ENCODE results near the gene ZBTB20.

Gene ZBTB20

DNA sequence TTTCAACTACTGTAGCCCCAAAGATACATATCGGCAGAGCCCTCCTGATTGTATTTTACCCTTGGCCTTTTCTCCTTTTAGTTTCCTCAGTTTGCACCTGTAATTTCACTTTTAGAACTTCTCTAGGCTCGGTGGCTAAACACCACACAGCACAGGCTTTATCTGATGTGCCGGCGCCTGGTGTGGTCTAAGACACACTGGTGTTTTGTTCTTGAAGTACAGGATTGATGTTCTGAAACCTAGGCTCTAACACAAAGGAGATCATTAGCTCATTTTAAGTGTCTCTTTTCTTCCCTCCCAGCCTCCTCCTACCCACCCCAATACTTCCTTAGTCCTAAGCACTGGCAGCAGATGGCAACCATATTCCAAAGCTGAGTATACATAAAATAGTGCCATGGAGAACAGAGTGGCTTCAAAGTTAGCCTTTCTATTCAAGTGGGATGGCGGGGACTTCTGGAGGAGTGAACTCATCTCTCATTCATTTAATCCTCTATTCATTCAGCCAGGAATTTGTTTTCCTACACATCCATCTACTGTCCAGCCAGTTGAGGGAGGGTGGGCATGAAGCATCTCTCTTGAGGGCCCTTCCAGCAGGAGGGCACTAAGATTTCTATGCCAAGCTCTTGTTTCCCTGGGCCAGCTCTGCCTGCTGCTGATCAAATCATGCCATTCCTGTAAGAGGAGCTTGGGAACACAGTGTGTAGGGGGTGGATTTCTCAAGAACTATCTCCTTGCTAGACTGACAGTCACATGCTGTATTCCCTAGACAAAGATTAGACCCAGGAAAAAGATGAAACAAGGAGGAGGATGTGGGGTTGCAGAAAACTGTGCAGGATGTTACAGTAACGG is 782.1 kb downstream of the ZBTB20 start:
- DNase-seq (ENCODE audit: low read depth), result no peak

DNA sequence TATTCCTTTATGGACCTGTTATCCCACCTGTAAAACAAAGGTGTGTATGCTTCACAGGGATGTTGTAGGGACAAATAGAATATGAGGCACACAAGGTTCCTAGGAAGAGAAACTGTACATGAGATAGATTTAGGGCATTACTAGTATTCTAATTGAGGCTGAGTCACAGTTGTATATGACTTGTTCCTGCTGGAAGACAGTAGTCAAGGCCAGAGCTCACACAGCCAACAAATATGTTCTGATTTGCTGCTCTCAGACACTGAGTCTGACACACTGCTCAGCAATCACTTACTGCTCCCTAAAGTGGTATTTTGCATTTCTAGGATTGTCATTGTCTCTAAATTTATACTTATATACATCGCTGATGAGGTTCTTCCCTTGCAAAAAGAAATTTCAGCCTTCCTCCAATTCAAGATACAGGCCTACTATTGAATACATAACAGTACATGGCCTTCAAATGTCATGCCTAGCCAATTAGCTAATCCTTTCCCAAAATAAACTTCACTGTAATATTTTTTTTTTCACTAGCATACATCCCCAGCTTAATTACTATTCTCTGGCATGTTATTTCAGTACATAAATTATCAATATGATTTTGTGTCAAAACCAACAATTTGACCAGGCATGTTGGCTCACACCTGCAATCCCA is 783.4 kb downstream of the ZBTB20 start:
- DNase-seq (ENCODE audit: low read depth), result no peak

DNA sequence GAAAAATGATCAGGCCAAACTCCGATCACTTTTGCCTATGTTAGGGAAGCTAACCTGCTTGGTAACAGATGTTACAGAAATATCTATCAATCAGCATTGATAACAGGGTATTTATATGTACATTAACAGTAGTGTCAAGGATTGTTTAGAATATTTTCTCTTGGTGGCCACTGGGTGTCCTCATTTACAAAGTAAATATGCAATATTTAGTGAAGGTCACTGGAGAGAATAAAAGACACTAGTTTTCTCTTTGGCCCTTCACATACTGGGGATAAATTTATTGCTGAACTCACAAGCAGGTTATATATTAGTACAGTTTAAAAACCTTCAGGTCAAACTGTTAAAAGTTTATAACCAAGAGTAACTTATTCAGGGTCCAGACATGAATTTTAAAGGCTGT is 784.3 kb downstream of the ZBTB20 start:
- DNase-seq (ENCODE audit: low read depth), result no peak

DNA sequence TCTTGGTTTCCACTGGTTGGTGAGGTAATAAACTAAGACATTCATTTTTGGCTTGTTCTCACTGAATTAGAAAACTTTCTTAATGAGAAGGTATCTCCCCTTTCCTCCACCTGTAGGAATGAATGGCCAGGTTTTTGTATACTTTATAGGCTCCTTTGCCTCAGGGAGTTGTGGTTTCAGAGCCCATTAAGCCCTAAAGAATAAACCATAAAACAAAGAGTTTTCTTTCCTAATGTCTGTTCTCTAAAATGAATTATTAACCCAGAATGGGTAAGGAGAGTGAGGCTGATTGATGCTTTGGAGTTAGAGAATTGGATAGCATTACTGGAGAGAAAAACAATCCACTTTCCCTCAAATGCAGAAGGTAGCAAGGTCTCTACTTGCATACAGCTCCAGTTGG is 785.7 kb downstream of the ZBTB20 start:
- no peak for DNase-seq (ENCODE audit: low read depth)

DNA sequence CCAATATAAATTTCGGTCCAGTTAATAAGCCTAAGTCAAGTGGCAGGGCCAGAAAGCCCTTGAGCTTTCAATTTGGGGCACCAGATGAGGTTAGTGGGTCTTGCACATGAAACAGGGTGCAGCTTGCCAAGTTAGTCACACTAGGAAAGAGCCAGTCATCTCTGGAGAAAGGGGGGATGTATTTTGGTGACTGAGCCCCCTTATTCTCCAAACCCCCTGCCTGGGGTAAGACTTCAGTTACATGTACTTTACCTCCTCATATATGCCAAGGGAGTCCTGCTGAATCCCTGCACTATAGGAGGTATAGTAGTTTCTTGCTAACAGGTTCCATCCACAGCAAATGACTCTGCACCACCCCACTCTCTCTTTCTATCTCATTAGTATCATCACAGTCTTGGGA is 790.6 kb downstream of the ZBTB20 start:
- no peak for DNase-seq (ENCODE audit: low read depth)

DNA sequence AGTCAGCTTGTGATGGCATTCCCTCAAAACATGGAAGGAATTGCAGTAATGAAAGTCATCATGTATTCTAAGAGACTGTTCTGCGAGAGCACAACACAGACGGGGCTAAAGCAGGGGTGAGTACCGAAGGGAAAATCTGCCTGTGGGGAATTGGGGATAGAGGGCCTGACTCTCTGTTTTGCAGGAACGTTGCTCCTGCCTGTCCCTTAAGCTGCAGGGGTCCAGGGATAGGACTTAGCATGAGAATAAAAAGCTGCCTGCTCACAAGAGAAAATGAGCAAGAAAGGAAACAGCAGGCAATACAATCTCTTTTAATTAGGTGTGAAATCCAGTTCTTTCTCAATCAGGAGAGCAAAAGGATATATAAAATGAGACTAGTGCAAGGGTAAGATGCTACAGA is 791.0 kb downstream of the ZBTB20 start:
- no peak for DNase-seq (ENCODE audit: low read depth)

GRCh38 chr3:114355653-114356052 is 791.4 kb downstream of the ZBTB20 start:
- no peak for DNase-seq (ENCODE audit: low read depth)

DNA sequence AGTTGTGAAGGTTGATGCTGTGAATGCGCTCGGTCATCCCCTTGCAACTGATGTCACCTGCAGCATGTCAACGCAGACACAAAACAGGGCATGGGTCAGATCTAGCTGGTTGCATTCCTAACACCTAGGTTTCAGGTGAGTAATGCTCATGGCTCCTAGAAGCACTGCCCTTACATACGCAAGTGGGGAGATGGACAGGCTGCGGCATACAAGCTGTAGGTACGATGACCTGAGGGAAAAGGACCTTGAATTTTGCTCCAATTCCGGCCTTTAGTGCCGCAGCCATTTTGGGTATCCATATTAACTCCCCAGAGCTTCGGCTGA is 795.3 kb downstream of the ZBTB20 start:
- no peak for DNase-seq (ENCODE audit: low read depth)

GRCh38 chr3:114351123-114351821 is 795.8 kb downstream of the ZBTB20 start:
- DNase-seq (ENCODE audit: low read depth), result no peak

DNA sequence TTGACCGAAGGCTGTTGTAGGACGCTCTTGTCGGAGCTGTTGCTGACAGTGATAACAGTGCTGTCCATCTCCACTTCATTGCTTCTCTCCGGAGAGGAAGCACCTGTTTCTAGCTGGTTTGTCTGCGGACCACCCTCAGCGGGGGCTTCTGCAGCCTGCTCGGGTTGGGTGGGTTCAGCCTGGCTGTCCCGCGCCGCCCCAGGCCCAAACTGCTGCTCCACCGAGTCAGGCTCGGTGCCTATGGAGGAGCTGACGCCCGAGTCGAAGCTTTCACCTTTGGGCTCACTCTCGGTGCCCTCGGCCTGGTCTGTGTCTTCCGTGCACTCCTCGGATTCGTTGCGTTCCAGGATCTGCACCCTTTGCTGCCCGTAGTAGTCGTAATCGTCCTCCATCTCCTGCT is 796.4 kb downstream of the ZBTB20 start:
- DNase-seq (ENCODE audit: low read depth), result no peak

- no peak for DNase-seq (ENCODE audit: low read depth)
Observed at GRCh38 chr3:114350271-114350670, 796.8 kb downstream of the ZBTB20 start.

GRCh38 chr3:114344492-114344891 is 802.6 kb downstream of the ZBTB20 start:
- DNase-seq (ENCODE audit: low read depth), result no peak

GRCh38 chr3:114338651-114339357 is 808.3 kb downstream of the ZBTB20 start:
- DNase-seq (ENCODE audit: low read depth), result no peak

- DNase-seq (ENCODE audit: low read depth), result no peak
Observed at GRCh38 chr3:114336857-114337256, 810.2 kb downstream of the ZBTB20 start.

DNA sequence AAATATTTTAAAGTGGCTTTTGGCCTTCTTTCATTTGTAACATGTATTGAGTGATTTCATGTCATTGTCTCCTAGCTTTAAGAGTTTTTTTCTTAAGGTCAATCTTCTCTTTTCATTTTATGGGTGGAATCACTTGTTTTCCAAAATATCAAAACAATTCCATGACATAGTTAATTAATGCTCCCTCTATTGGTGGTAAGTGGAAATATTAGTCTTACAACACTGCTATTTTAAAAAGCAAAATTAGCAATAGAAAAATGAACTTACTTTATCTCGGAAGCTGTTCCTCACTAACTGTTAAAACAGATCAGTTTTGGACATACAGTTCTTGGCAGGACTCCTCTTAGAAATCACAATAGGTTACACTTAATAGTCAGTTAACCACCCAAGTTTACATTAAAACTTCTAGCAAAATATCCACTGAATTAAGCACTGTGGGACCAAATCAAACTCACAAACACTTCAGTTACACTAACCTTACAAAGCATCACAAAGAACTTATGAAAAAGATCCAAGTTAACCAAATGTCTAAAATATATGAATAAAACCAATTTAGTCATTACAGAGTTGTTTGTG is 810.9 kb downstream of the ZBTB20 start:
- no peak for DNase-seq (ENCODE audit: low read depth)

DNA sequence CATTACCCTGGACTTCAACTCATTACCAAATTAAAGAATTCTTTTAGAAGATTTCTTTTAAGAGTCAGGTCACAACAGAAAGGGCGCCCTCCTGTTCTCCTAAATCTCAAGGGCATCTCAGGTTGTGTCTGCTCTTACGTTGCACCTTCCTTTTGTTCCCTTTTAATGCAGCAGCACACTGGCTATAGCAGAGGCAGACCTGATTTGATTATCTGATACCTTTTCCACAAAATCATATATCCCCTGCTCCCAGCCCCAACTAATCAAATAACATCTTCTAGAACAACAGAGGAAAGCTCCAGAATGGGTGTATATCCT is 813.2 kb downstream of the ZBTB20 start:
- DNase-seq (ENCODE audit: low read depth), result no peak

GRCh38 chr3:114333180-114333922 is 813.7 kb downstream of the ZBTB20 start:
- no peak for DNase-seq (ENCODE audit: low read depth)

DNA sequence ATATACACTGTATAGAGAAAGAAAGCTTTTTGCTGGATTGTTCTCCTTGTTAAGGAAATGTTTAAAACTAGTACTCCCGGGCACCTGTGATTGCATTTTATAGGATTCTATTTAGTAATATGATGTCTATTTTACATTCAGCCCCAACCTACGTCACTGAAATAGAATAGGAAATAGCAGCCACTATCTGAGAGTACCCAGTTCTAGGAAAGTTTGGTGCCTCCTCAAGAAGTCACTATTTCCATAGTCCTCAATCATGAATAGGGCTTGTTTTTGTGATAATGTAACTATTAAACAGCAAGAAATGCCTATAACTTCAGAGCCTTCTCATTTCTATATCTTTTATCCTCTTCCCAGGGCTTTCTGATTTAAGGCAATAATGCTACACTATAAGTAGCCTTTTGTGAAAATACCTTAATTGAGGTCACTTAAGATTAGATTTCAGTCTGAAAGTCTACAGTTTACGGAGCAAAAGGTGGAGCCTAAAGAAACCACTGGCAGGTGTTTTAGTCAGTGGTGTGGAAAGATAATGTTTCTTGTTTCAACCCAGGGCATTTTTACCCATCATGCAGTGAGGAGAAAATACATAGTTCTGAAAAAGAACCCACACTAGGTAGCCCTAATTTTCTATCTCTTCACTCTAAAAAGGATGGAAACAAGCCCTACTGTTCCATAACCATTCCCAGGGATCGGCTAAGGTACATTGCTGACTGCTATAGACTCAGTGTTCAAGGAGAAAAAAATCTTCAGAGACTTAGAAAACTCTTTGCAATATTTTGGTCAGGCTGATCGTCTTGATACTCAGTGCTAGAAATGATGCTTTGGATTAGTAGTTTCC is 814.5 kb downstream of the ZBTB20 start:
- DNase-seq (ENCODE audit: low read depth), result no peak

DNA sequence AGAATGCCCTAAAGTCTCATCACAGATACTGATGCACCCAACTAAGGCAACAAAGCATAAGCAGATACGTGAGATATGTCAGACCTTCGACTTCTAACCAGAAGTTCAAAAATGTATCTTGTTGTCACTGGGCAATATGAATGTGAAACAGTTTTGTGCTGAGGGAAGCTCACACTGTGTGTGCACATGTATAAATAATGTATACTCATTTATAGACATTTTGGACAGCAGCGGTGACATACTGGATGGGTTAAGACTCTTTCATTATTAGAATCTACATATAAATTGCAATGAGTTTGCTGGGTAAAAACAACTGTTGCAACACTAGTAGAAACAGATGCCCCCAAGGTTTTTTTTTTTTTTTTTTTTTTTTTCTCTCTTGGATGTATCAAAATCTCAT is 815.4 kb downstream of the ZBTB20 start:
- DNase-seq (ENCODE audit: low read depth), result no peak

DNA sequence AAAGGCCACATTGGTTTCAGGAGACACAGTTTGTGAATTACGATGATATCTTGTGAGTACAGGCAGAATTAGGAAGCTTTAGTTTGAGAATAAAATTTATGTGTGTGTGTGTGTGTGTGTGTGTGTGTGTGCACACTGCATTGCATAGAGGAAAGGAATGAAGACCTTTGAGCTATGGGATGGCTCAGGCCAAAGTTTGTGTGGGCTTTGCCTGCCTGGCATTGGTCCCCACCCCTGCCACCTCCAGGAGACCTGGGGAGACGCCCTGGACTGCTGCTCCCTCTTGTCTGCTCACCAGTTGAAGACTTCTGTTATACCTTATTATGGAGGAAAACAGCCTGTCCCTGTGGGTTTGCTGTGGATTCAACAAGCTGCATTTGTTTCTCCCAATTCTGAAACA is 816.1 kb downstream of the ZBTB20 start:
- no peak for DNase-seq (ENCODE audit: low read depth)

DNA sequence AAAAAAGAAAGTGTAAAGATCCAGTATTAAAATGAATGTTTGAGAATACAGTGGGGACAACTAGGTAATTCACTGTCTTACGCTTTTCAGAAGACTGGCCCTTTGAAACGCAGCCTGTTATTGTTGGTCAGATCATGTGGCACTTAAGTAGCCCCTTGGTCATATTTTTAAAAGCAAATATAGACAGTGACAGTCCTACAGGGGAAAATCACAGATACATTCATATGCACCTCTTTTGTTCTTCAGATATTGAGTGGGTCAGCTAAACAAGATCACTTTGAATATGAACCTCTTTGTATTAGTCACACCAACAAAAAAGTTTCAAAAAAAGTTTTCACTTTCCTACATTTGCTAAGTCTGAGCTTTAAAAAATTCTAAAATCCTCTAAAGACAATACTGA is 817.3 kb downstream of the ZBTB20 start:
- DNase-seq (ENCODE audit: low read depth), result no peak
